ENCODE results near the gene UQCRC1. TPM values are rescaled to one million over a fixed set of nuclear protein-coding genes. Genes with fewer than 3 reads are reported as not detected.

Gene UQCRC1
- total RNA-seq, 1 experiment from 2014 or later: 575 TPM

DNA sequence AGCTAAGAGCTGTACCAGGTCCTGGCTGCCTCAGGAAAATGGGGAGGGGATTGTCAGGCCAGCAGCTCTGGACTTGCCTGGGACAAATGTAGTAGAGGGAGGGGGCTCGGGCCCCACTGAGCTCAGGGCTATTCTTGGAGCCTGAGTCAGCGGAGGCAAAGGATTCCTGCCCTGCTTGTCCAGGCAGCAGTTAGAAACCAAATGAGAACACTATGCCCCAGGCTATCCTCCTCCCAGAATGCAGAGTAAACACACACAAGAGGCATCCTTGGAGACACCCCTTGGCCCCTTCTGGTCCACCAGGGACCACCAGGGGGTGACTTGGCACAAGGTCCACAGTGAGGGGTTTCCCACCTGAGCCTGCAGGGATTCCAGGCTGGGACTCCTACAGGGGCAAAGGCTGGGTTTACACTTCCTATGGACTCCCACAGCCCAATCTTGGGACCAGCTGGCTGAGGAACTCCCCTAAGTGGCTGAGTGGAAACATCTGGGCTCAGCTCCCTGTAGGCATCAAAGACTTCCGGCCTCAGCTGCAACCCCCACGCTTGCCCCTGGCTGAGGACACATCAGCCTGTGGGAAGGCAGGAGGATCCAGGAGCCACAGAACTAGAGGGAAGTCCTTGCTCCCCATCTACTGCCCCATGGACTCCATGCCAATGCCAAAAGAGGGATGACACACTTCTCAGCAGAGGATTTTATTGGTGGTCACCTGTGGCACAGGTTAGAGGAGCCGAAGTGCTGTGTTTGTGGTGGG lies 10.9 kb downstream of the UQCRC1 start:
- TF ChIP-seq EZH2 (IDR thresholded peaks at IDR 0.05; ENCODE audit: low read length, unreplicated experiment) (no peak), EZH2phosphoT487 (IDR thresholded peaks at IDR 0.05; ENCODE audit: borderline replicate concordance, low read length) (no peak)
- TF ChIP-seq, protein P1, sequence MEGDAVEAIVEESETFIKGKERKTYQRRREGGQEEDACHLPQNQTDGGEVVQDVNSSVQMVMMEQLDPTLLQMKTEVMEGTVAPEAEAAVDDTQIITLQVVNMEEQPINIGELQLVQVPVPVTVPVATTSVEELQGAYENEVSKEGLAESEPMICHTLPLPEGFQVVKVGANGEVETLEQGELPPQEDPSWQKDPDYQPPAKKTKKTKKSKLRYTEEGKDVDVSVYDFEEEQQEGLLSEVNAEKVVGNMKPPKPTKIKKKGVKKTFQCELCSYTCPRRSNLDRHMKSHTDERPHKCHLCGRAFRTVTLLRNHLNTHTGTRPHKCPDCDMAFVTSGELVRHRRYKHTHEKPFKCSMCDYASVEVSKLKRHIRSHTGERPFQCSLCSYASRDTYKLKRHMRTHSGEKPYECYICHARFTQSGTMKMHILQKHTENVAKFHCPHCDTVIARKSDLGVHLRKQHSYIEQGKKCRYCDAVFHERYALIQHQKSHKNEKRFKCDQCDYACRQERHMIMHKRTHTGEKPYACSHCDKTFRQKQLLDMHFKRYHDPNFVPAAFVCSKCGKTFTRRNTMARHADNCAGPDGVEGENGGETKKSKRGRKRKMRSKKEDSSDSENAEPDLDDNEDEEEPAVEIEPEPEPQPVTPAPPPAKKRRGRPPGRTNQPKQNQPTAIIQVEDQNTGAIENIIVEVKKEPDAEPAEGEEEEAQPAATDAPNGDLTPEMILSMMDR (conservative IDR thresholded peaks at IDR 0.05; ENCODE audit: low read depth, low read length): no peak

DNA sequence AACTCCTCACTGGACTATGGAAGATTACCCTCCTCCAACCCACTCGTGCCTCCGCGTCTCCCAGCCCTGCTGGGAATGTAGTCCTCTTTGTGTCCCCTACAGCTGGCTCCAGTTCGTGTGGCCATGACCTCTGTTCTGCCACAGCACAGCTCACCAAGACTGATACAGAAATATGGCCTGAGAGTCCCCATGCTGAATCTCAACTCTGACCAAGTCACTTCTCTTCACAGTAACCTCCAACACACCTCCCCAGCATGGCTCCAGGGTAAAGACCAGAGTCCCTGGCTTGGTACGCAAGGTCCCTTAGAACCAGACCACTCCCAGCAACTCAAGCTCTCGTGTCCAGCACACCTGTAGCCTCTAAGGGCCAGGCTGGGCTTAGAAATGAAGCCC lies 12.0 kb downstream of the UQCRC1 start:
- H4K20me1 ChIP-seq (ENCODE audit: low read length): no peaks in the 10 kb centered on the region
- H3K4me3 ChIP-seq (ENCODE audit: low read length): no peak overlapping the region
- no peak overlapping the region for H3K4me2 ChIP-seq (ENCODE audit: low read length)
- no peaks in the 10 kb centered on the region for H3K9me3 ChIP-seq (ENCODE audit: low read length)
- POLR2A ChIA-PET (ENCODE audit: unreplicated experiment): no interaction called here
- peaks cover 67% of the 10 kb centered on the region for H3K4me1 ChIP-seq (ENCODE audit: insufficient read depth, low read length)
- no peak overlapping the region for H2AFZ ChIP-seq (ENCODE audit: low read length)
- no peaks in the 10 kb centered on the region for H3F3A ChIP-seq (ENCODE audit: low read length, unreplicated experiment)
- H3K27ac ChIP-seq (ENCODE audit: low read length): peak overlapping the region; percentile 89
- BruUV-seq (replicated peaks): no TSS peak
- no peaks in the 10 kb centered on the region for H3K27me3 ChIP-seq (ENCODE audit: low read length)
- intact Hi-C loops (cut with micrococcal nuclease): loop anchor here (5.0 kb wide), 1 partner anchor 40 kb away; the partner anchor contains the start of gene PFKFB4
- H3K9me2 ChIP-seq (replicated peaks; ENCODE audit: low read length): no peaks in the 10 kb centered on the region
- no peak for TF ChIP-seq EZH2phosphoT487 (IDR thresholded peaks at IDR 0.05; ENCODE audit: borderline replicate concordance, low read length)
- no peak for TF ChIP-seq EZH2 (IDR thresholded peaks at IDR 0.05; ENCODE audit: low read length, unreplicated experiment)
- TF ChIP-seq, protein P1 (conservative IDR thresholded peaks at IDR 0.05; ENCODE audit: low read depth, low read length): no peak
- no peak overlapping the region for H3K9ac ChIP-seq (ENCODE audit: low read length)
- CTCF ChIA-PET: interaction anchor here (0.9 kb wide), 1 partner anchor 13 kb away, joined by 26 read pairs; no protein-coding TSS in a partner anchor
- no peaks in the 10 kb centered on the region for H3K79me2 ChIP-seq (ENCODE audit: low read length)
- peaks cover 35% of the 10 kb centered on the region for H3K36me3 ChIP-seq (ENCODE audit: low read depth, low read length)
- ATAC-seq: no peak
- no peak for DNase-seq

More for the DNA sequence above, 10.9 kb downstream of the UQCRC1 start:
- Histone ChIP-seq H3K9me2 (replicated peaks; ENCODE audit: low read length) (no peaks in the 10 kb centered on the region), H4K20me1 (ENCODE audit: low read length) (no peaks in the 10 kb centered on the region), H3F3A (ENCODE audit: low read length, unreplicated experiment) (no peaks in the 10 kb centered on the region), H3K27ac (ENCODE audit: low read length) (peak overlapping the region; percentile 89), H3K9me3 (ENCODE audit: low read length) (no peaks in the 10 kb centered on the region), H3K79me2 (ENCODE audit: low read length) (no peaks in the 10 kb centered on the region), H3K4me2 (ENCODE audit: low read length) (peak overlapping the region; percentile 59), H3K4me1 (ENCODE audit: insufficient read depth, low read length) (peaks cover 67% of the 10 kb centered on the region), H3K4me3 (ENCODE audit: low read length) (no peak overlapping the region), H3K27me3 (ENCODE audit: low read length) (no peaks in the 10 kb centered on the region), H2AFZ (ENCODE audit: low read length) (no peak overlapping the region), H3K36me3 (ENCODE audit: low read depth, low read length) (peaks cover 46% of the 10 kb centered on the region), H3K9ac (ENCODE audit: low read length) (peak overlapping the region; percentile 42)
- ChIA-PET CTCF (interaction anchor here (0.6 to 1.3 kb wide), 4 partner anchors 12 to 549 kb away, joined by 3 to 26 read pairs (median 6); no protein-coding TSS in a partner anchor), POLR2A (ENCODE audit: unreplicated experiment) (interaction anchor here (0.6 kb wide), 3 partner anchors 37 to 172 kb away, joined by 4 read pairs; partner anchors contain the start of gene IP6K2)
- ATAC-seq: peak; percentile 55
- intact Hi-C loops (cut with micrococcal nuclease): loop anchor here (5.0 kb wide), 1 partner anchor 41 kb away; the partner anchor contains the start of gene PFKFB4
- DNase-seq: peak; percentile 94
- no TSS peak for BruUV-seq (replicated peaks)
